Left renal pelvis (tissue), 4 donors: ENCODE results near the gene CTAGE8. TPM values are rescaled to one million over a fixed set of nuclear protein-coding genes. Genes with fewer than 3 reads are reported as not detected.
"Not testable (repeated sequence)": the region's sequence is repeated elsewhere in the genome, so short reads cannot be mapped to it uniquely, and the experiment has no call there.

Experiments used
- DNase-seq, 4 donors: peaks; one replicate each; pipeline ENCODE4 v3.0.0-alpha.2; 2013; ENCODE audit warnings: low read depth in 4 of 4, low spot score in 3 of 4
- polyA plus RNA-seq, 4 donors: library from polyadenylated mRNA; unstranded; fragments of 120-200 nt; gene quantifications; one replicate each; pipeline ENCODE4 v1.2.1, GENCODE V29; 2013; ENCODE audit not compliant: insufficient read length in 4 of 4

Gene CTAGE8
- polyA plus RNA-seq, 4 donors, result 3.5 to 9.5 (median 4.0) TPM

DNA sequence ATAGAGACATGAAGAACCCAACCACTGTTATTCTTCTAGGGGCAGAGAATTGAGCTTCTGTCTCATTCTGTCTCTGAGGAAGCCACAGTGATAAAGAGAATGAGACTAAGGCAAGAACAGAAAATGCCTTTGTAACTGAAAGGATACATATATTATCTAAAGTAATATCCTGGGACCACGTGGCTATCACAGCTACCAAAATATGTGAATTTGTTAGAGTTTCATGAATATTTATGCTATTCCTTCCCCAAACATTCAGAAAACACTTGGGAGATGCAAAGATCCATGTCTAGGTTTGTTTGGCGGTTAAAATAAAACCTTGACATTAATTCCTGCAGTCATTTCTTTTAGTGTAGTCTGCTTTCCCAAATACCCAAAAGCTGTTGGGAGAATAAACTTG is 7.0 kb downstream of the CTAGE8 start:
- DNase-seq, result not testable (repeated sequence)

DNA sequence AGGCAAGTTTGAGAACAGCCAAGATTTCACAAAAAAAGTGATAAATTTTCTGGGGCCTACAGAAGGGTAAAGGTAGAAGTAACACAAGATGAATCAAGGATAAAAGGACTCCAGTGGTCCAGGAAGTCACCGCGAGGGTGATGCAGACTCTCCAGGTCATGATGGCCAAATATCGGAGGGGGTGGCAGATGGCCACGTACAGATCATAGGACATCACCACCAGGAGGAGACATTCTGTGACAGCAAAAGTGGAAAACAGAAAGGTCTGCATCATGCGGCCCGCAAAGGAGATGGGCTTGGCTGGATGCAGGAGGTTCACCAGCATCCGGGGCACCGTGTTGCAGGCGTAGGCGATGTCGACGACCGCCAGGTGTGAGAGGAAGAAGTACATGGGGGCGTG is 10.0 kb downstream of the CTAGE8 start:
- not testable (repeated sequence) for DNase-seq

DNA sequence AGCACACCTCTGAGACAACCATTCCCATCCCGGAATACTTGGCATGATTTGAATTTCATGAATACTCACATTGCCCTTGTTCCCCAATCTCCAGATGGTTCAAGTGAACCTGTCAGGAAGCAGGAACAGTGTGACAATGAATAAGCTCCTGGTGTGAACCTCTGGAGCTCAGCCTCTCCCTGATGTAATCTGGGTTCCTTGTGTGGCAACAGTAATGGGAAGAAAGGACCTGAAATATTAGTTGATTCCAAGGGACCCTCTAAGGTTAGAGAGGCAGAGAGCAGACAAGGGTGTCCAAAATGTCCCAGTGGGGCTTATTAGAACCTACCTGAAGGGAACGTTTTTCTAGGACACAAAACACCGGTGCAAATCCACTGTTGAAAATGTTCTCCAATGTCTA is 13.0 kb downstream of the CTAGE8 start:
- DNase-seq, result no peak

DNA sequence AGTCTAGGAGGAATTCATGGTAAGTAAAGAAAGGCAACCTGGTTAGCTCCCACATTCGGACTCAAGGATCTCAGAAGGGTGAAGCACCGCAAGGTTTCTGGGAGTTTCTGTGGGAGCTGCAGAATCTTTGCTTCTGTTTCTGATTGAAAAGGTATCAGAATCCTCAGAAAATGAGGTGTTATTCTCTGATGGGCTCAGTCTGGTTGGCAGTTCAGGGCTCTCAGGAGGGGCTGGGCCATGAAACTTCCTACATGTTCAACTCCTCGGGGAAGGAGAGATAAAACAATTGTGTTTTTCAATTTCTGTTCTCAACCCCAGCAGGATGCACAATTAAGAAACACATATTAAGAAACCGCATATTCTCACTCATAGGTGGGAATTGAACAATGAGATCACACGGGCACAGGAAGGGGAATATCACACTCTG is 13.6 kb downstream of the CTAGE8 start:
- no peak for DNase-seq

DNA sequence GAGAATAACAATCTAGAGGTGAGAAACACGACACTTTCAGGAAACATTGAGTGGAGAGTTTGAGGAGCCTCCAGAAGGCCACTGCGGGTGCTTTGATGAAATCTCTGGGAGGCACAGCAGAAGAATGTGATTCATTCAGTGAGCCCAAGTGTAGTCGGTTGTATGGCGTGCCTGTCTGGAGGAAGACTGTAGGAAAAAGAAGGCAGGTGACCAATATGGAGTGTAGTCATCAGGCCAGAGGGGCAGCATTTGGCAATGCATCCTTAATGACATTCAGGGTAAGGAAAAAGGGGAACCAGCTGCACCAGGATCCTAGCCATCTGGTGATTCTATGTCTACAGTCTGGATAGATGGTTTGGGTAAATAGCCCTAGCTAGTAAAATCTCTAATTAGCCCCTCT is 16.8 kb downstream of the CTAGE8 start:
- DNase-seq, result not testable (repeated sequence)

DNA sequence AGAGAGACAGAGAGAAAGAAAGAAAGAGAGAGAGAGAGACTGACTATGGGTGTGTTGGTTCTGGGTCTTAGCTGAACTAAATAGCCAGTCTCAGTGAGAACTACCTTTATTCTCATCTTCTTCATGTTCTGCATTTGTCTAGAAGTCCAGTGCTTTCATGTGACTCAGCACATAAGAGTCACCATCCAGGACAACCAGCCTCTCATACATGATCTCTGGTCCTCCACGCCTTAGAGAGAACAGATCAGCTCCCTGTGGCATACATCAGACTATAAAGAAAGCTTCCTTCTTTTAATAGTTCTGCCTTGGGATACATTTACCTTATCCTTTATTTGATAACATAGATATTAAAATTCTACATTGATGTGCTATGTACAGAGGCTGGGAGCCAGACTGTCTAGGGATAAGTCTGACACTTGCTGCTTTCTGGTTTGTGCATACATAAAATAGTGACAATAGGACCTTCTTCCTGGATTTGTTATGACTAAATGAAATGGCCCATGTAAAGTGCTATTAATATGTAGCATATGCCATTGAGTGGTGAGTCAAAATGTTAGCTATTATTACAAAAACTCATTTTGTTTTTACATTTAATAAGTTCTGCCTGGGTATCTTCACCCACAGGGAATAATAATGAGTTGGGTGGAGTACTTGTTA is 21.3 kb downstream of the CTAGE8 start:
- not testable (repeated sequence) for DNase-seq

DNA sequence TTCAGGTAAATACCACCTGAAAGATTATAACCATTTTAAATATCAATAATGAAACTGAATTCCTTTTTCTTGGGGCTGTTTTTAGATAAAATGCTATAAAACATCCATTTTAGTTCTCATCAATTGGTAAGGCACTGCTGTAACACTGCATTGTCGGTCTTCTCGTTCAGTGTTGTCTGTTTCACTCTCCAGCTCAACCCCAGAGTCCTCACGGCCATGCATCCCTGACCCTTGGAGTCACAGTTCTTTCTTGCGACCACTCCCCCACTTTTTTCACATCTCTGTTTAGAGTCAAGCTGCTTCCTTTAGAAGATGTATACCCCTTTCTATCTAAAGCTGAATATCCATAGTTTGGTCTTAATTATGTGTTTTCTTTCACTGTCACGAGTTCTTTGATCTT is 22.1 kb downstream of the CTAGE8 start:
- DNase-seq, result not testable (repeated sequence)

DNA sequence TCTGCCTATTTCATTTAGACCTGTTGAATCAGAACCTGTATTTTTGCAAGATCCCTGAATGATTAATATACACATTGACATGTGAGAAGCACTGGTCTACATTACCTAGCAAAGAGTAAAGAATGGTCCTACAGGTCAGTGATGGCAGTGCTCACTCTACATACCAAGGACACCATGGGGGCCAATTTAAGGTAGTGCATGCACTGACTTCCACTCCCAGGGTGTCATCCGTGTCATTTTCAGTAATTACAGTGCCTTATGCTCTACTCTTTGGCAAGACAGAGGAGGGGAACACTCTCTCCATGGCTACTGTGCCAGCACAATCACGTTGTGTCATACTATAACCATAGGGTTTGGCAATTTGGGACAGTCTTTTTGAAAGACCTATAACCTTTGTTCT is 23.7 kb downstream of the CTAGE8 start:
- DNase-seq, result not testable (repeated sequence)

DNA sequence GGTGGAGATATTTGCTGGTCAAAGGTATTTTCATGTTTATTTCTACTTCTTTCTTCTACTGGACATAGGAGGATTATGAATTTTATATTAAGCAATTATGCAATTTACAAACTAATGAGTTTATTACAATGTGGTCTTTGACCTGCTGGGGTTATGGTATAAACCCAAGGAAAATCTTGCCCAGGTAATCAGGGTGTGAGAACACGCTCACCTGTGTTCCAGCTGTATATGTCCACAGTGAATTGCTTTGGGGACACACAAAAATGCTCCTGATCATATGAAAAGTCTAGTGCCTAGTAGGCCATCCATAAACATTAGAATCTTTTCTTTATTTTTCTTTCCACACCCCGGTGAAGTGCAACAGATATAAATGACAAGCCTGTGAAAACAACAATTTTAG is 29.7 kb downstream of the CTAGE8 start, which contains the start of gene OR2A42:
Gene OR2A42 (minus strand): TSS at position 241 of the 400 bp plus-strand sequence. CDS start 6,762 bp downstream, outside the sequence.
- not testable (repeated sequence) for DNase-seq

DNA sequence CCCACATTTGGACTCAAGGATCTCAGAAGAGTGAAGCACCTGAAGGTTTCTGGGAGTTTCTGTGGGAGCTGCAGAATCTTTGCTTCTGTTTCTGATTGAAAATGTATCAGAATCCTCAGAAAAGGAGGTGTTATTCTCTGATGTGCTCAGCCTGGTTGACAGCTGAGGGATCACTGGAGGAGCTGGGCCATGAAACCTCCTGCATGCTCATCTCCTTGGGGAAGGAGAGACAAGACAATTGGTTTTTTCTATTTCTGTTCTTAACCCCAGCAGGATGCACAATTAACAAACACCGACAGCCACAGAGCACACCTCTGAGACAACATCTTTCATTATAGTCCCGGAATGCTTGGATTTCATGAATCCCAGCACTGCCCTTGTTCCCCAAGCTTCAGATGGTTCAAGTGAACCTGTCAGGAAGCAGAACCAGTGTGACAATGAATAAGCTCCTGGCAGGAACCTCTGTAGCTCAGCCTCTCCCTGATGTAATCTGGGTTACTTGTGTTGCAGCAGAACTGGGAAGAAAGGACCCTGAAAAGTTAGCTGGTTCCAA is 30.5 kb downstream of the CTAGE8 start:
- not testable (repeated sequence) for DNase-seq

DNA sequence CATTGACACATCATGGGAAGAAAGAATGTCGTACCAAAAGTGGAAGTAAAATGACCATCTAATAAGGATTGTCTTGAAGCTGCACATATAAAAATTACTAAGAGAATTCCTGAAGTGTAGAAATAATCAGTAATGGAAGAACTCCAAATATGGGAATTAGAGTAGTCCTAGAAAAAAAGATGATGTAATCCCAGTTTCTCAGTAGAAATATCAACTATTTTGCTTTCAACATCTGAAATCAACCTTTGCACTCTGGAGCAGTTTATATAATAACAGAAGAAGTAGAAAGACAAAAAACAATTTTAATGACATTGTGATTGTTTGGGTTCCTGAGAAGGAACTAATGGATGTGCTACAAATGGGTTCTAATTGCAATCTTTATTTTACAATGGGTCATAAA is 36.0 kb downstream of the CTAGE8 start:
- DNase-seq, result not testable (repeated sequence)

DNA sequence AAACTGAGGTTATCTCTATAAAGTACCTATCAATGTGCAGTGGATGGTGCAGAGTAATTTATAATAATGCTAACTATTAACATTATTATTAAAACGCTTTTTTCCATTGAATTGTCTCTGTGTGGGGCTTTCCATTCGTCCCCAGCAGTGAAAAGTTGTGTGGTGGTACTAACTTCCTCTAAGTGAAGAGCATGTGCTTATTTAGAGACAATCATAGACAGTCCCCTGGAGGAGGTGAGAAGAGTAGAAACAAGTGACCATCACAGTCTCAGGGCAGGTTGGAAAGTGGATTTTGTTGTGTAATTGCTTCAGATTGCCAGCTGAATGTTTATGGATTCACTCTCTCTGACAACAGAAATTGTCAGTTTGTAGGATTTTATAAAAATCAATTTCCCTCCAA is 38.1 kb downstream of the CTAGE8 start:
- DNase-seq, result not testable (repeated sequence)

DNA sequence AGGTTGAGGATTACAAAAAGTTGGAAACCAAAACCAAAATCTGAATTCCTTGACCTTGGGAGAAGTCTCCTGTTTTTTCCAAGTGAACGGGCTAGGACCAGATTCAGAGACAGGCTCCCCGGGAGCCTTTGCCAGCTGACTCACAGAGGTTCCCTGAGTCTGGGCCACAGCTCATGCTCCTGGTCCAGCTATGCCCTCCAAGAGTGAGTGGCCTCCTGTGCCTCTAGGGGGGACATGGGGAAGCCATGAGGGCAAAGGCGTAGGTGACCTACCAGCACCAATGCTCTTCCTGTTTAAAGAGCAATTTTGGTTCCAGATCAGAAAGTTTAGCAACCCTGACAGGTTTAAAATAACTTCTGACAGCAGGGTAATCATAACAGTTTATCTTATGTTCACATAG is 40.3 kb downstream of the CTAGE8 start:
- not testable (repeated sequence) for DNase-seq

DNA sequence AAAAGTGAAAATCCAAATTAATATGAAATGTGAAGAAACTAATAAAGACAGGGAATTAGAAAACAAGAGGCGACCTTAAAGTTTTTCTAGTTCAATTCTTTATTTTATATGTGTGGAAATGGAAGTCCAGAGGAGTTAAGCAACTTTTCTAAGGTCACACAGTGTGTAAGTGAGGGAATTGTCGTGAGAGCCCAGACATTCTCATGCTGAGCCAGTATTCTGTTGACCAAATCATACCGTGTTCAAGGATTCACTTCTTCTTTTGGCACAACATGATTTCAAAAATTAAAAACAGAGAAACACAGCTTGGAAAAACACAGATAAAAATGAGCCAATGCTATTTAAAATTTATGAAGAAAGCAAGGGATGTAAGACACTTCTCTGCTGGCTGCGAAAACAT is 42.2 kb downstream of the CTAGE8 start:
- DNase-seq, result not testable (repeated sequence)

DNA sequence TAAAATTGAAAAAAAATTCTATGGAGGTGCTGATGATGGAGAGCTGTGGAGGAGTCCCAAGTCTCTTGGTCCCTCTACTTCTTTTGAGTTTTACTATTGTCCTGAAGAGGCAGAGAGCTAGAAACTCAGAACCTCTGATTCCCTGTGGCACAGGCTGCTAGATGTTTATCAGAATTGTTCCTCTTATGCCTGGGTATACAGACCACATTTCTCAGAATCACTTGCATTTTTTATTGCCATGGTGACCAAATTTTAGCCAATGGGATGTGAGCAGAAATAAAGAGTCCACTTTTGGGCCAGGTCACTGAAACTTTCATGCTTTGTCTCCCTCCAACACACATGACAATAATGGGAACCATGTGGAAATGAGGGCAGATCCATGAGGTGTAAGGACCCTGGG is 45.4 kb downstream of the CTAGE8 start:
- DNase-seq, result not testable (repeated sequence)

DNA sequence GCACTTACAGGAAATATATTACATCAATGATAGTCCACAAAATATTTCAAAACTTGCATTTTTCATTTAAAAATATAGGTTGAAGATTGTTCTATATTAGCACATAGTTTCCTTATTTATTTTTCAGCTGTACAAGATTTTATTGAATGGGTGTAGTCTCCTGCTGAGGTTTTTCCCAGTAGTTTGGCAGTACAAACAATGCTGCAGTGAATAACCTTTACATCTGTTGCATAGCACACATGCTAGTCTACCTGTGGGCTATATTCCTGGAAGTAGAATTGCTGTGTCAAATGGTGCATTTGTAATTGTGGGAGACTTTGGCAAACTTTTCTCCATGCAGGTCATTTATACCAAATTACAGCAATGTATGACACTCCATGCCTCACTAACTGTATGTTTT is 48.6 kb downstream of the CTAGE8 start:
- DNase-seq, result not testable (repeated sequence)

DNA sequence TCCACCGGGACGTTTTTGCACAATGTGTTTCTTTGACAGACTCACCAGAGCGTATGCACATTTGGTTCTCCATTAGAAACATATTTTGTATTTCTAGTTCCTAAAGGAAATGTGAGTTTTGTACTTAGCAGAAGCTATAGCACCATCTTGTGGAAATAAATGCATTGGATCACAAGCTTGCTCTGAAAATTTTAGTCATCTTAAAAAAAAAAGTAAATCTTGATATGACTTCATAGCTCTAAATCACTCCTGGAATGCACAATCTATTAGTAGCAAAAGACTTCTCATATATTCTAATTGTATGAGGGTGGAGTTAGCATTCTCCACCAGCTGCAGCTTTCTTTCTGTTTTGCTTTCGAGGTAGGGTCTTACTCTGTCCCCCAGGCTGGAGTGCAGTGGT is 49.9 kb downstream of the CTAGE8 start:
- DNase-seq, result not testable (repeated sequence)

DNA sequence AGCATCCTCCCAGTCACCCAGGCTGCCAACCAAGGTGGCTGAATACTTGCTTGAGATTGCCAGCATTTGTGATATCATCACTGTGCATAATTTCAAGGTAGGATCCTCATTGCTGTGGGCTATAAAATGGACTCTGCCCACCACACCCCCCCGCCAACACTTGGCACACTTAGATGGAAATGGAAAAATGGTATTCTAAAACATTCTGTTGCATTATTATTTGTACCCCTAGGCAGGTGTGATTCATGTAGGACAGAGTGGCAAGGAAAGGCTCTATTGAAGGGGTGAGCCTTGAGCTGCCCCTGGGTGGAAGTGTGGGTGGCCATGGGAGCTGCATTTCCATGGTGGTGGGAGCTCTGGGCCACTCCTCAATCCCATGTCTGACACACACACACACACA is 50.5 kb downstream of the CTAGE8 start:
- not testable (repeated sequence) for DNase-seq

DNA sequence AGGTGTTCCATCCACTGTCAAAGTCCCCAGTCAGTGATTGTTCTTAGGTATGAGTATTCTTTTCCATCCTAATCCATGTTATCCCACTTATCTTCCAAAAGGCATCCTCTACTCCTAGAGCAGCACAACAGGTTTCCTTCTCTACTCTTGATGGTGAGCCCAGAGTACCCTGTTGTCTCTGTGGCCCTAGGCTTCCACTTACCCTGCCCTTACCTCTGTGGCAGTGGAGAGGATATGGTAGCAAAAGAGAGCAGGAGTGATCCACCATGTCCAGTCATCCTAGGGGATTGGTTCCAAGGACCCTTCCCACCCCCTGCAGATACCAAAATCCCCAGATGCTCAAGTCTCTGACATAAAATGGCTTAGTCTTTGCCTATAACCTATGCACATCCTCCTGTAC is 51.9 kb downstream of the CTAGE8 start:
- not testable (repeated sequence) for DNase-seq
